SK-N-SH (cell line): ENCODE results near the gene PRR35. TPM values are rescaled to one million over a fixed set of nuclear protein-coding genes. Genes with fewer than 3 reads are reported as not detected.
A peak's percentile ranks its signal among the peaks of the same experiment; 100 is the strongest.

Source experiments
- CTCF ChIA-PET: fragments of 300-600, 350-600 bp; formaldehyde crosslinking; extraction: SDS; loops from one replicate; lab custom pipeline; 2021; lab: Yijun Ruan, JAX
- POLR2A ChIA-PET: fragments of 350-600 bp; sonication (Branson Sonifier 250); formaldehyde crosslinking; extraction: SDS; loops from one replicate; lab custom pipeline; 2020; ENCODE audit warnings: antibody characterized with exemption, inconsistent platforms; lab: Yijun Ruan, JAX
- DNase-seq: peaks from one replicate; pipeline ENCODE4 v3.0.0; 2012
- H2AFZ ChIP-seq: fragments of 200-600 bp; sonication (generic); 2 replicates; pipeline ENCODE4 v1.8.1; 2016; ENCODE audit warnings: antibody characterized with exemption, mild to moderate bottlenecking, low read depth
- H3F3A ChIP-seq: fragments of 200-600 bp; sonication (generic); replicated peaks from 2 replicates; pipeline ENCODE3; 2016; ENCODE audit warnings: antibody characterized with exemption, mild to moderate bottlenecking; ENCODE audit not compliant: insufficient read depth
- H3K27ac ChIP-seq, 2 experiments: fragments of 200-500 bp in 1 of 2; fragments of 200-600 bp in 1 of 2; sonication (Bioruptor generic) in 1 of 2; sonication (generic), shearing (Covaris generic) in 1 of 2; 2 replicates each; pipeline versions ENCODE4 v1.5.1 to v1.6.1; 2014 to 2016; ENCODE audit warnings: low read depth in 2 of 2, inconsistent platforms in 1 of 2, low read length in 1 of 2, mild to moderate bottlenecking in 1 of 2, mixed read lengths in 1 of 2
- H3K27me3 ChIP-seq: fragments of 200-600 bp; sonication (generic), shearing (Covaris generic); 2 replicates; pipeline ENCODE4 v1.6.1; 2016; ENCODE audit warnings: mixed run types; ENCODE audit not compliant: insufficient read depth
- H3K36me3 ChIP-seq, 2 experiments: fragments of 200-500 bp in 1 of 2; fragments of 200-600 bp in 1 of 2; sonication (Bioruptor generic) in 1 of 2; sonication (generic) in 1 of 2; replicated peaks in 1 of 2; 2 replicates each; pipeline versions ENCODE3 to v1.5.1; 2014 to 2016; ENCODE audit warnings: low read length in 1 of 2, mild to moderate bottlenecking in 1 of 2; ENCODE audit not compliant: insufficient read depth in 2 of 2, control insufficient read depth in 1 of 2
- H3K4me1 ChIP-seq, 2 experiments: fragments of 200-500 bp in 1 of 2; fragments of 200-600 bp in 1 of 2; sonication (Bioruptor generic) in 1 of 2; sonication (generic), shearing (Covaris generic) in 1 of 2; 2 replicates each; pipeline versions ENCODE4 v1.5.1 to v1.6.1; 2014 to 2016; ENCODE audit warnings: low read depth in 1 of 2, low read length in 1 of 2, mixed run types in 1 of 2; ENCODE audit not compliant: insufficient read depth in 2 of 2, control insufficient read depth in 1 of 2
- H3K4me2 ChIP-seq: fragments of 200-600 bp; sonication (generic), shearing (Covaris generic); 2 replicates; pipeline ENCODE4 v1.6.1; 2017; ENCODE audit warnings: mixed run types
- H3K4me3 ChIP-seq, 2 experiments: fragments of 200-500 bp in 1 of 2; fragments of 200-600 bp in 1 of 2; sonication (Bioruptor generic) in 1 of 2; sonication (generic), shearing (Covaris generic) in 1 of 2; 2 replicates each; pipeline versions ENCODE4 v1.5.1 to v1.8.1; 2014 to 2016; ENCODE audit warnings: low read depth in 2 of 2, inconsistent platforms in 1 of 2, low read length in 1 of 2, mild to moderate bottlenecking in 1 of 2, mixed read lengths in 1 of 2, moderate library complexity in 1 of 2
- H3K79me2 ChIP-seq: fragments of 200-600 bp; sonication (generic); 2 replicates; pipeline ENCODE4 v1.8.1; 2017; ENCODE audit warnings: mild to moderate bottlenecking; ENCODE audit not compliant: insufficient read depth
- H3K9ac ChIP-seq: fragments of 200-600 bp; sonication (generic); 2 replicates; pipeline ENCODE4 v1.6.1; 2017; ENCODE audit warnings: mixed run types
- H3K9me2 ChIP-seq: fragments of 200-600 bp; sonication (generic); 2 replicates; pipeline ENCODE4 v1.6.1; 2017; ENCODE audit warnings: mixed run types
- H3K9me3 ChIP-seq: fragments of 200-600 bp; sonication (generic); 2 replicates; pipeline ENCODE4 v1.6.1; 2017; ENCODE audit warnings: mixed run types, mild to moderate bottlenecking, moderate library complexity
- H4K20me1 ChIP-seq: fragments of 200-600 bp; sonication (generic); 2 replicates; pipeline ENCODE4 v1.6.1; 2017; ENCODE audit warnings: mild to moderate bottlenecking, mixed run types; ENCODE audit not compliant: insufficient read depth
- CHD2 ChIP-seq: fragments of 150-350 bp; IDR thresholded peaks from 2 replicates; pipeline ENCODE4 v1.6.1; 2018; ENCODE audit warnings: low read length; ENCODE audit not compliant: partially characterized antibody
- EZH2phosphoT487 ChIP-seq: fragments of 200-600 bp; sonication (generic); IDR thresholded peaks from 2 replicates; pipeline ENCODE4 v1.6.1; 2017; ENCODE audit warnings: low read depth, mixed run types, mild to moderate bottlenecking, antibody characterized with exemption, moderate library complexity, borderline replicate concordance
- GABPA ChIP-seq: IDR thresholded peaks from 2 replicates; pipeline ENCODE4 v1.4.0; 2012; ENCODE audit warnings: low read depth, mild to moderate bottlenecking
- GATA2 ChIP-seq: sonication (generic); formaldehyde crosslinking; IDR thresholded peaks from 2 replicates; pipeline ENCODE4 v1.5.0; 2020; ENCODE audit warnings: mild to moderate bottlenecking, missing genetic modification reagents
- NFIC ChIP-seq: IDR thresholded peaks from 2 replicates; pipeline ENCODE4 v1.4.0; 2012; ENCODE audit warnings: borderline replicate concordance
- NRF1 ChIP-seq: IDR thresholded peaks from 2 replicates; pipeline ENCODE4 v1.6.1; 2012; ENCODE audit warnings: low read depth, mild to moderate bottlenecking, low read length
- POLR2AphosphoS5 ChIP-seq: IDR thresholded peaks from 2 replicates; pipeline ENCODE4 v1.6.1; 2012; ENCODE audit warnings: low read depth, low read length
- RCOR1 ChIP-seq: fragments of 150-350 bp; IDR thresholded peaks from 2 replicates; pipeline ENCODE4 v1.6.1; 2017; ENCODE audit warnings: antibody characterized with exemption, low read length
- RFX5 ChIP-seq: IDR thresholded peaks from 2 replicates; pipeline ENCODE4 v1.6.1; 2012; ENCODE audit warnings: mild to moderate bottlenecking, improper control_type of control experiment, low read length
- SMC3 ChIP-seq: IDR thresholded peaks from 2 replicates; pipeline ENCODE4 v1.6.1; 2012; ENCODE audit warnings: low read depth, low read length, improper control_type of control experiment
- TCF12 ChIP-seq: IDR thresholded peaks from 2 replicates; pipeline ENCODE4 v1.4.0; 2012
- WGBS: methylation state at CpG from one replicate; pipeline ENCODE4 v1.1.6; 2017; ENCODE audit warnings: low lambda C conversion rate; 5-methylcytosine and 5-hydroxymethylcytosine counted together
- polyA plus RNA-seq, 3 experiments: library from polyadenylated mRNA; depleted of rRNA; stranded (reverse); fragments of >200 nt; gene quantifications; 2 replicates each; pipeline ENCODE4 v1.2.3, GENCODE V29; 2012
- TF ChIP-seq, protein P1 (sequence below): IDR thresholded peaks from 2 replicates; pipeline ENCODE4 v1.4.0; 2012; ENCODE audit warnings: low read depth
- TF ChIP-seq, protein P2 (sequence below): IDR thresholded peaks from 2 replicates; pipeline ENCODE4 v1.6.1; 2012; ENCODE audit warnings: mild to moderate bottlenecking, low read depth, low read length, moderate library complexity
- TF ChIP-seq, protein P3 (sequence below): fragments of 150-350 bp; IDR thresholded peaks from 2 replicates; pipeline ENCODE4 v1.6.1; 2017; ENCODE audit warnings: antibody characterized with exemption, low read length, low read depth, borderline replicate concordance
- TF ChIP-seq, protein P4 (sequence below): IDR thresholded peaks from 2 replicates; pipeline ENCODE4 v1.4.0; 2012; ENCODE audit warnings: low read depth, borderline replicate concordance
- TF ChIP-seq, protein P5 (sequence below): IDR thresholded peaks from 2 replicates; pipeline ENCODE4 v1.4.0; 2012; ENCODE audit warnings: low read depth, borderline replicate concordance

The PRR35 gene
- polyA plus RNA-seq, 1 of the 3 experiments (the other 2 are of a cell fraction) = not detected

DNA sequence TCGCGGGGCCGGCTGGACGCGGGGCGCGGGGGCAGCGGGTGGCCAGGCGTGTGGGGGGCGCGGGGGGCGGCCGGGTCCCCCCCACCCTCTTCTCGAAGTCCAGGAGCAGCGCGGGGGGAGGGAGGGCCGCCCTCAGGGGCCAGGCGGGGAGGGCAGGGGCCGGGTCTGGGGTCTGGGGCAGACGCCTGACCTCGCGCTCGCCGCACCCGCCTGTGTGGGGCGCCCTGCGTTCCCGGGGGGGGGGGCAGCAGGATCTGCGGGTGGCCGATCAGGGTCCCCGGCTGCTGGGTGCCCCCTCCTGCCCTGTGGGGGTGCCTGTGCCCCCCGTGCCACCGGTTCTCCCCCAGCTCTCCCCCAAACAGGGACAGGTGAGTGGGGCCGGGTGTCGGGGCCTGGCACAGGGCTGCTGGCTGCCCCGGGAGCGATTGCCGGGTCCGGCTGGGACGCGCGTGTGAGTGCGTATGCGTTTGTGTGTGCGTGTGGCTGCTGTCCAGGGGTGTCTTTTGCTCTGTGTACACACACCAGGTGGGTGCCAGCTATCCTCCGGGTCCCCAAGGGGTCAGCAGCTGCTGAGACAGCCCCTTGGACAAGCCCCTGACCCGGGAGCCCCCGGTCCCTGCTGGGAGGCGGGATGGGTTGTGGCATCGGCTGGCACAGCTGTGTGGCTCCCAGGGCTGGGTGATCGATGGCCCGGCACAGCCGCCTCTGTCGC, 663 bp downstream of the PRR35 start:
- H3K79me2 ChIP-seq = no peaks in the 10 kb centered on the region
- 0% methylated on average over 2 of the region's 54 CpGs for whole genome bisulfite sequencing
- no peak overlapping the region for H3K4me3 ChIP-seq
- H3K4me1 ChIP-seq = peaks cover under 1 to 20% of the 10 kb centered on the region in 2 experiments; a peak in 1 of 4 replicates
- POLR2A ChIA-PET = no interaction called here
- H4K20me1 ChIP-seq = no peaks in the 10 kb centered on the region
- no peaks in the 10 kb centered on the region for H3K9me2 ChIP-seq
- H3F3A ChIP-seq = no peaks in the 10 kb centered on the region
- no peak overlapping the region for H3K4me2 ChIP-seq
- CTCF ChIA-PET = interaction anchor here (0.6 to 1.2 kb wide), 3 partner anchors 14 to 27 kb away, joined by 3 read pairs; no protein-coding TSS in a partner anchor
- no peak overlapping the region for H2AFZ ChIP-seq
- DNase-seq = peak; percentile 60
- TF ChIP-seq TCF12 (no peak), NRF1 (no peak), CHD2 (no peak), EZH2phosphoT487 (no peak), NFIC (no peak), GATA2 (CRISPR knock-in tag) (no peak), SMC3 (no peak), POLR2AphosphoS5 (no peak), RFX5 (no peak), RCOR1 (no peak), GABPA (no peak)
- TF ChIP-seq, protein P1, sequence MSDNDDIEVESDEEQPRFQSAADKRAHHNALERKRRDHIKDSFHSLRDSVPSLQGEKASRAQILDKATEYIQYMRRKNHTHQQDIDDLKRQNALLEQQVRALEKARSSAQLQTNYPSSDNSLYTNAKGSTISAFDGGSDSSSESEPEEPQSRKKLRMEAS = no peak
- TF ChIP-seq, protein P2, sequence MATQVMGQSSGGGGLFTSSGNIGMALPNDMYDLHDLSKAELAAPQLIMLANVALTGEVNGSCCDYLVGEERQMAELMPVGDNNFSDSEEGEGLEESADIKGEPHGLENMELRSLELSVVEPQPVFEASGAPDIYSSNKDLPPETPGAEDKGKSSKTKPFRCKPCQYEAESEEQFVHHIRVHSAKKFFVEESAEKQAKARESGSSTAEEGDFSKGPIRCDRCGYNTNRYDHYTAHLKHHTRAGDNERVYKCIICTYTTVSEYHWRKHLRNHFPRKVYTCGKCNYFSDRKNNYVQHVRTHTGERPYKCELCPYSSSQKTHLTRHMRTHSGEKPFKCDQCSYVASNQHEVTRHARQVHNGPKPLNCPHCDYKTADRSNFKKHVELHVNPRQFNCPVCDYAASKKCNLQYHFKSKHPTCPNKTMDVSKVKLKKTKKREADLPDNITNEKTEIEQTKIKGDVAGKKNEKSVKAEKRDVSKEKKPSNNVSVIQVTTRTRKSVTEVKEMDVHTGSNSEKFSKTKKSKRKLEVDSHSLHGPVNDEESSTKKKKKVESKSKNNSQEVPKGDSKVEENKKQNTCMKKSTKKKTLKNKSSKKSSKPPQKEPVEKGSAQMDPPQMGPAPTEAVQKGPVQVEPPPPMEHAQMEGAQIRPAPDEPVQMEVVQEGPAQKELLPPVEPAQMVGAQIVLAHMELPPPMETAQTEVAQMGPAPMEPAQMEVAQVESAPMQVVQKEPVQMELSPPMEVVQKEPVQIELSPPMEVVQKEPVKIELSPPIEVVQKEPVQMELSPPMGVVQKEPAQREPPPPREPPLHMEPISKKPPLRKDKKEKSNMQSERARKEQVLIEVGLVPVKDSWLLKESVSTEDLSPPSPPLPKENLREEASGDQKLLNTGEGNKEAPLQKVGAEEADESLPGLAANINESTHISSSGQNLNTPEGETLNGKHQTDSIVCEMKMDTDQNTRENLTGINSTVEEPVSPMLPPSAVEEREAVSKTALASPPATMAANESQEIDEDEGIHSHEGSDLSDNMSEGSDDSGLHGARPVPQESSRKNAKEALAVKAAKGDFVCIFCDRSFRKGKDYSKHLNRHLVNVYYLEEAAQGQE = no peak
- TF ChIP-seq, protein P3, sequence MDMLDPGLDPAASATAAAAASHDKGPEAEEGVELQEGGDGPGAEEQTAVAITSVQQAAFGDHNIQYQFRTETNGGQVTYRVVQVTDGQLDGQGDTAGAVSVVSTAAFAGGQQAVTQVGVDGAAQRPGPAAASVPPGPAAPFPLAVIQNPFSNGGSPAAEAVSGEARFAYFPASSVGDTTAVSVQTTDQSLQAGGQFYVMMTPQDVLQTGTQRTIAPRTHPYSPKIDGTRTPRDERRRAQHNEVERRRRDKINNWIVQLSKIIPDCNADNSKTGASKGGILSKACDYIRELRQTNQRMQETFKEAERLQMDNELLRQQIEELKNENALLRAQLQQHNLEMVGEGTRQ = no peak
- TF ChIP-seq, protein P4, sequence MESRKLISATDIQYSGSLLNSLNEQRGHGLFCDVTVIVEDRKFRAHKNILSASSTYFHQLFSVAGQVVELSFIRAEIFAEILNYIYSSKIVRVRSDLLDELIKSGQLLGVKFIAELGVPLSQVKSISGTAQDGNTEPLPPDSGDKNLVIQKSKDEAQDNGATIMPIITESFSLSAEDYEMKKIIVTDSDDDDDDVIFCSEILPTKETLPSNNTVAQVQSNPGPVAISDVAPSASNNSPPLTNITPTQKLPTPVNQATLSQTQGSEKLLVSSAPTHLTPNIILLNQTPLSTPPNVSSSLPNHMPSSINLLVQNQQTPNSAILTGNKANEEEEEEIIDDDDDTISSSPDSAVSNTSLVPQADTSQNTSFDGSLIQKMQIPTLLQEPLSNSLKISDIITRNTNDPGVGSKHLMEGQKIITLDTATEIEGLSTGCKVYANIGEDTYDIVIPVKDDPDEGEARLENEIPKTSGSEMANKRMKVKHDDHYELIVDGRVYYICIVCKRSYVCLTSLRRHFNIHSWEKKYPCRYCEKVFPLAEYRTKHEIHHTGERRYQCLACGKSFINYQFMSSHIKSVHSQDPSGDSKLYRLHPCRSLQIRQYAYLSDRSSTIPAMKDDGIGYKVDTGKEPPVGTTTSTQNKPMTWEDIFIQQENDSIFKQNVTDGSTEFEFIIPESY = no peak
- TF ChIP-seq, protein P5, sequence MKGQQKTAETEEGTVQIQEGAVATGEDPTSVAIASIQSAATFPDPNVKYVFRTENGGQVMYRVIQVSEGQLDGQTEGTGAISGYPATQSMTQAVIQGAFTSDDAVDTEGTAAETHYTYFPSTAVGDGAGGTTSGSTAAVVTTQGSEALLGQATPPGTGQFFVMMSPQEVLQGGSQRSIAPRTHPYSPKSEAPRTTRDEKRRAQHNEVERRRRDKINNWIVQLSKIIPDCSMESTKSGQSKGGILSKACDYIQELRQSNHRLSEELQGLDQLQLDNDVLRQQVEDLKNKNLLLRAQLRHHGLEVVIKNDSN = no peak
- H3K27ac ChIP-seq = no peak overlapping the region
- peaks cover 27% of the 10 kb centered on the region for H3K27me3 ChIP-seq
- H3K36me3 ChIP-seq = no peaks in the 10 kb centered on the region
- H3K9me3 ChIP-seq = no peaks in the 10 kb centered on the region
- H3K9ac ChIP-seq = no peak overlapping the region
